GM12892 (cell line): ENCODE measurements around the gene DHX15.
"Not testable (repeated sequence)": the region's sequence is repeated elsewhere in the genome, so short reads cannot be mapped to it uniquely, and the experiment has no call there.

Experiments used
- POLR2A ChIP-seq: IDR thresholded peaks from 2 replicates; pipeline ENCODE4 v1.6.1; 2011; ENCODE audit warnings: low read depth, low read length, control low read depth
- POLR2AphosphoS5 ChIP-seq: IDR thresholded peaks from 2 replicates; pipeline ENCODE4 v1.6.1; 2011; ENCODE audit warnings: low read depth, low read length, control low read depth
- TAF1 ChIP-seq: IDR thresholded peaks from 2 replicates; pipeline ENCODE4 v1.6.1; 2011; ENCODE audit warnings: low read depth, mild to moderate bottlenecking, control low read depth, low read length, borderline replicate concordance

DNA sequence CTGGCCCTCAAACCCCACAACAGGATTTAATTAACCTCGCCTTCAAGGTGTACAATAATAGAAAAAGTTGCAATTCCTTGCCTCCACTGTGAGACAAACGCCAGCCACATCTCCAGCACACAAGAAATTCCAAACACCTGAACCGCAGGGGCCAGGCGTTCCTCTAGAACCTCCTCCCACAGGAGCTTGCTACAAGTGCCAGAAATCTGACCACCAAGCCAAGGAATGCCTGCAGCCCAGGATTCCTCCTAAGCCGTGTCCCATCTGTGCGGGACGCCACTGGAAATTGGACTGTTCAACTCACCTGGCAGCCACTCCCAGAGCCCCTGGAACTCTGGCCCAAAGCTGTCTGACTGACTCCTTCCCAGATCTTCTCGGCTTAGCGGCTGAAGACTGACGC lies 81.3 kb downstream of the DHX15 start:
- TF ChIP-seq POLR2A, POLR2AphosphoS5, TAF1: not testable (repeated sequence)
